ENCODE results near the gene VAC14. TPM values are rescaled to one million over a fixed set of nuclear protein-coding genes. Genes with fewer than 3 reads are reported as not detected.

Gene VAC14
- total and polyA plus RNA-seq, 2 experiments from 2014 or later: 42.3 to 77.7 TPM

DNA sequence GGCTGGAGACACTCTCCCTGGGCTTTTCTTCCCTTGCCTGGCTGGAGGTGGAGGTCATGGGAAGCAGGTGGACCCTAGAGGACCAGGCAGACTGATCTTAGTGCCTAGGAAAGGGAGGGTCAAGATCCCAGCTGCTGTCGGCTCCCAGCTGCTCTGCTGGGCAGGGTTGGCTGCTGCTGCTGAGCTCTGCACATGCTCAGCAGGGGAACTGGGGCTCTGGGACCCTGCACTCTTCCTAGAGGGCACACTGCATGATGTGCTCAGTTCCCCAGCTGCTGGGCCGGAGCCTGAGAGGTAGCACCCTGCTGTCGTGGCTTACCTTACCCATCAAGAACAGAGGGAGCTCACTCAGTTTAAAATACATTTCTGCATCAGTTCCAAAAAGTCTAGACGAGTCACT, 34.3 kb downstream of the VAC14 start:
- H3K4me3 ChIP-seq: no peak overlapping the region
- no peak overlapping the region for H3K27ac ChIP-seq (ENCODE audit: low read depth)
- Mint-ChIP-seq H3K4me1 (no peaks in the 10 kb centered on the region), H3K27me3 (ENCODE audit: insufficient read depth, low read depth, poor library complexity) (peaks cover 14% of the 10 kb centered on the region), H3K36me3 (ENCODE audit: low read depth) (peaks cover 13% of the 10 kb centered on the region), H3K9me3 (no peaks in the 10 kb centered on the region), H3K4me3 (no peak overlapping the region), H3K27ac (no peak overlapping the region)
- no peak for DNase-seq (ENCODE audit: low spot score)
- H3F3A ChIP-seq (replicated peaks; ENCODE audit: low read depth): peaks cover 4% of the 10 kb centered on the region; the same call in 1 of the 2 replicates
- ATAC-seq: no peak
- no peak overlapping the region for H3K4me2 ChIP-seq
- no peaks in the 10 kb centered on the region; the same call in 1 of the 2 replicates for H3K36me3 ChIP-seq (ENCODE audit: insufficient read depth)
- H3K9me2 ChIP-seq (ENCODE audit: insufficient read depth): no peaks in the 10 kb centered on the region
- H2AFZ ChIP-seq: no peak overlapping the region
- TF ChIP-seq NANOG (IDR thresholded peaks at IDR 0.05; ENCODE audit: borderline replicate concordance): no peak
- TF ChIP-seq REST (IDR thresholded peaks at IDR 0.05; ENCODE audit: unreplicated experiment): no peak
- no peak for TF ChIP-seq EZH2 (IDR thresholded peaks at IDR 0.05; ENCODE audit: low read depth, unreplicated experiment)
- no peak for TF ChIP-seq ZNF331 (CRISPR knock-in tag; IDR thresholded peaks at IDR 0.05; ENCODE audit: low read depth)
- no peak for TF ChIP-seq ZNF462 (CRISPR knock-in tag; IDR thresholded peaks at IDR 0.05)
- TF ChIP-seq CREB1 (CRISPR knock-in tag; IDR thresholded peaks at IDR 0.05; ENCODE audit: low read depth): no peak
- no peaks in the 10 kb centered on the region; the same call in 1 of the 2 replicates for H3K4me1 ChIP-seq (ENCODE audit: insufficient read depth)
- H4K20me1 ChIP-seq (replicated peaks; ENCODE audit: insufficient read depth): peaks cover 5% of the 10 kb centered on the region
- H3K27me3 ChIP-seq (ENCODE audit: insufficient read depth): no peaks in the 10 kb centered on the region
- H3K79me2 ChIP-seq (replicated peaks; ENCODE audit: insufficient read depth): no peaks in the 10 kb centered on the region

Measured in GM23338 (cell line).